Measurements from ENCODE around the gene MYRIP. TPM values are rescaled to one million over a fixed set of nuclear protein-coding genes. Genes with fewer than 3 reads are reported as not detected.

MYRIP gene
- total RNA-seq, 1 experiment from 2014 or later = 0.44 TPM

GRCh38 chr3:40008796-40009195 lies 199.4 kb downstream of the MYRIP start:
- no peaks in the 10 kb centered on the region for H3K4me1 ChIP-seq (ENCODE audit: control insufficient read depth in 1 of 2, insufficient read depth in 2 of 2, low read length in 2 of 2)
- BruUV-seq (replicated peaks) = no TSS peak
- H3K9ac ChIP-seq (ENCODE audit: low read length) = no peak overlapping the region
- H3K4me3 ChIP-seq (replicated peaks in 1 of 2; ENCODE audit: low read depth in 1 of 2, low read length in 2 of 2) = no peak overlapping the region
- POLR2A ChIA-PET = no interaction called here
- RAD21 ChIA-PET (ENCODE audit: low non-redundant PET in 1 of 2, low total read pairs in 2 of 2, uncharacterized antibody in 2 of 2, unreplicated experiment in 2 of 2) = no interaction called here
- CTCF ChIA-PET = no interaction called here
- H3K9me3 ChIP-seq (ENCODE audit: control insufficient read depth in 1 of 2, insufficient read depth in 1 of 2, low read depth in 1 of 2, low read length in 2 of 2) = no peaks in the 10 kb centered on the region
- H2AFZ ChIP-seq (ENCODE audit: low read depth, low read length, poor library complexity, severe bottlenecking) = no peak overlapping the region
- no peak overlapping the region for H3K4me2 ChIP-seq (ENCODE audit: low read length)
- no peaks in the 10 kb centered on the region for H3K79me2 ChIP-seq (ENCODE audit: insufficient read depth, low read length)
- DNase-seq (ENCODE audit: low read depth, low spot score) (no peak), ATAC-seq (no peak)
- H3K36me3 ChIP-seq (ENCODE audit: control insufficient read depth in 1 of 2, insufficient read depth in 2 of 2, low read length in 2 of 2) = no peaks in the 10 kb centered on the region
- TF ChIP-seq EZH2phosphoT487 (IDR thresholded peaks at IDR 0.05; ENCODE audit: borderline replicate concordance) = no peak
- TF ChIP-seq FOSL1 (IDR thresholded peaks at IDR 0.05; ENCODE audit: low read depth) = no peak
- no peak for TF ChIP-seq TCF7L2 (IDR thresholded peaks at IDR 0.05; ENCODE audit: borderline replicate concordance, extremely low read depth, insufficient read depth, insufficient read length)
- no peak for TF ChIP-seq ATF3 (IDR thresholded peaks at IDR 0.05)
- no peak for TF ChIP-seq YY1 (IDR thresholded peaks at IDR 0.05; ENCODE audit: extremely low read depth, insufficient replicate concordance, low read depth, low read length)
- TF ChIP-seq SP1 (IDR thresholded peaks at IDR 0.05; ENCODE audit: low read depth) = no peak
- no peak for TF ChIP-seq ZBTB33 (IDR thresholded peaks at IDR 0.05; ENCODE audit: extremely low read depth, insufficient replicate concordance, low read length)
- TF ChIP-seq REST (IDR thresholded peaks at IDR 0.05; ENCODE audit: low read depth) = no peak
- no peak for TF ChIP-seq SIN3A (IDR thresholded peaks at IDR 0.05; ENCODE audit: low read depth)
- no peak for TF ChIP-seq CTCF (IDR thresholded peaks at IDR 0.05 in 2 of 3, conservative IDR thresholded peaks at IDR 0.05 in 1 of 3; ENCODE audit: borderline replicate concordance in 1 of 3, insufficient read depth in 1 of 3, low read depth in 2 of 3, low read length in 2 of 3)
- TF ChIP-seq JUND (IDR thresholded peaks at IDR 0.05) = no peak
- TF ChIP-seq ZNF274 (IDR thresholded peaks at IDR 0.05; ENCODE audit: low read depth, low read length) = no peak
- no peak for TF ChIP-seq EZH2 (IDR thresholded peaks at IDR 0.05)
- TF ChIP-seq POLR2A (IDR thresholded peaks at IDR 0.05; ENCODE audit: borderline replicate concordance, extremely low read depth, insufficient read depth, insufficient read length) = no peak
- no peak for TF ChIP-seq CEBPB (IDR thresholded peaks at IDR 0.05; ENCODE audit: low read depth)
- TF ChIP-seq CBX3 (IDR thresholded peaks at IDR 0.05; ENCODE audit: low read depth) = no peak
- no peak overlapping the region for H3K27ac ChIP-seq (ENCODE audit: low read depth, low read length)
- intact Hi-C loops (cut with micrococcal nuclease) = no loop called here
- H4K20me1 ChIP-seq (ENCODE audit: insufficient read depth) = no peaks in the 10 kb centered on the region
- no peaks in the 10 kb centered on the region for H3K9me2 ChIP-seq (ENCODE audit: insufficient read depth)
- H3K27me3 ChIP-seq (ENCODE audit: insufficient read depth, low read length) = peaks cover 20% of the 10 kb centered on the region

Measured in HCT116 (cell line).